AG04450 (cell line): ENCODE measurements around the gene DDR1. TPM values are rescaled to one million over a fixed set of nuclear protein-coding genes. Genes with fewer than 3 reads are reported as not detected.
A peak's percentile ranks its signal among the peaks of the same experiment; 100 is the strongest.

ENCODE experiments used
- CTCF ChIA-PET: fragments of 300-600, 350-600 bp; formaldehyde crosslinking; extraction: SDS; loops from one replicate; lab custom pipeline; 2022; ENCODE audit warnings: antibody characterized with exemption, inconsistent platforms; lab: Charles Lee
- POLR2A ChIA-PET: fragments of 350-600 bp; formaldehyde crosslinking; extraction: SDS; loops from one replicate; lab custom pipeline; 2021; ENCODE audit warnings: antibody characterized with exemption, inconsistent platforms; lab: Yijun Ruan, JAX
- DNase-seq: peaks from one replicate; pipeline ENCODE4 v3.0.0-alpha.2; 2011; ENCODE audit warnings: low read depth, low spot score
- H3K27ac ChIP-seq: one replicate; pipeline ENCODE4 v1.5.1; 2012; ENCODE audit warnings: low read depth, low read length, control low read depth
- H3K27me3 ChIP-seq: one replicate; pipeline ENCODE4 v1.6.0; 2012; ENCODE audit warnings: low read length; ENCODE audit not compliant: control insufficient read depth, insufficient read depth
- H3K4me3 ChIP-seq: 2 replicates; pipeline ENCODE4 v1.5.1; 2011; ENCODE audit warnings: mild to moderate bottlenecking, low read depth, low read length, control low read depth
- H3K9me3 ChIP-seq: 2 replicates; pipeline ENCODE4 v1.5.1; 2012; ENCODE audit warnings: low read length; ENCODE audit not compliant: control insufficient read depth, insufficient read depth
- CTCF ChIP-seq: IDR thresholded peaks from 2 replicates; pipeline ENCODE4 v1.5.1; 2011; ENCODE audit warnings: low read depth, low read length, control low read depth, inconsistent platforms
- polyA plus RNA-seq: library from polyadenylated mRNA; depleted of rRNA; stranded (reverse); fragments of >200 nt; gene quantifications from 2 replicates; pipeline ENCODE4 v1.2.3, GENCODE V29; 2011

The DDR1 gene
- polyA plus RNA-seq, 1 experiment, result 9.9 TPM

- peak; percentile 34 for DNase-seq
- ChIA-PET CTCF (interaction anchor here (0.5 to 3.6 kb wide), 17 partner anchors 33 to 206 kb away, joined by 3 to 19 read pairs (median 5); partner anchors contain the start of gene VARS2), POLR2A (interaction anchor here (0.6 to 1.3 kb wide), 4 partner anchors 20 to 137 kb away, joined by 3 to 4 read pairs (median 4); partner anchors contain the start of gene IER3)
- TF ChIP-seq CTCF, result no peak
- Histone ChIP-seq H3K9me3 (no peaks in the 10 kb centered on the region; the same call in 1 of the 2 replicates), H3K27me3 (no peaks in the 10 kb centered on the region), H3K27ac (peak overlapping the region; percentile 39), H3K4me3 (no peak overlapping the region)
Measured at GRCh38 chr6:30881392-30882203, 2.7 kb upstream of the DDR1 start.

- Histone ChIP-seq H3K4me3 (no peak overlapping the region), H3K27ac (peak overlapping the region; percentile 39), H3K27me3 (no peaks in the 10 kb centered on the region), H3K9me3 (no peaks in the 10 kb centered on the region; the same call in 1 of the 2 replicates)
- CTCF ChIA-PET, result interaction anchor here (0.6 to 3.6 kb wide), 12 partner anchors 32 to 205 kb away, joined by 3 to 19 read pairs (median 6); partner anchors contain the start of gene VARS2
- POLR2A ChIA-PET, result interaction anchor here (0.7 to 1.3 kb wide), 3 partner anchors 21 to 138 kb away, joined by 3 to 4 read pairs (median 4); partner anchors contain the start of gene IER3
- TF ChIP-seq CTCF, result no peak
- no peak for DNase-seq
Measured at GRCh38 chr6:30882204-30882758, 2.0 kb upstream of the DDR1 start.

GRCh38 chr6:30882759-30883684 lies 1.3 kb upstream of the DDR1 start:
- DNase-seq, result no peak
- TF ChIP-seq CTCF, result no peak
- Histone ChIP-seq H3K27ac (peak overlapping the region; percentile 39), H3K27me3 (no peaks in the 10 kb centered on the region), H3K9me3 (no peaks in the 10 kb centered on the region; the same call in 1 of the 2 replicates), H3K4me3 (no peak overlapping the region)
- ChIA-PET POLR2A (interaction anchor here (0.8 to 2.6 kb wide), 4 partner anchors 21 to 139 kb away, joined by 3 to 12 read pairs (median 4); partner anchors contain the start of gene IER3), CTCF (interaction anchor here (1.0 to 3.6 kb wide), 9 partner anchors 31 to 204 kb away, joined by 4 to 19 read pairs (median 6); partner anchors contain the start of gene VARS2)

- no peak for TF ChIP-seq CTCF
- ChIA-PET POLR2A (interaction anchor here (0.6 to 2.6 kb wide), 5 partner anchors 57 to 306 kb away, joined by 3 to 13 read pairs (median 9); partner anchors contain the start of gene IER3), CTCF (interaction anchor here (1.4 to 3.6 kb wide), 3 partner anchors 56 to 203 kb away, joined by 3 to 19 read pairs (median 3); no protein-coding TSS in a partner anchor)
- H3K27ac ChIP-seq, result no peak overlapping the region
- DNase-seq, result no peak
- H3K27me3 ChIP-seq, result no peaks in the 10 kb centered on the region
- H3K9me3 ChIP-seq, result no peaks in the 10 kb centered on the region; the same call in 1 of the 2 replicates
- peak overlapping the region; percentile 83 for H3K4me3 ChIP-seq
Measured at GRCh38 chr6:30884521-30885480, 482 bp downstream of the DDR1 start.
